Choroid plexus epithelial cell (primary cell): Measurements from ENCODE around the gene FBXO36.
"Not testable (repeated sequence)": the region's sequence is repeated elsewhere in the genome, so short reads cannot be mapped to it uniquely, and the experiment has no call there.

Source experiments
- DNase-seq: peaks from one replicate; pipeline ENCODE4 v3.0.0-alpha.2; 2010; ENCODE audit warnings: low read depth
- H3K4me3 ChIP-seq: 2 replicates; pipeline ENCODE4 v1.5.1; 2011; ENCODE audit warnings: low read depth, mild to moderate bottlenecking, control low read depth, low read length, moderate library complexity
- CTCF ChIP-seq: conservative IDR thresholded peaks from 2 replicates; pipeline ENCODE4 v1.5.1; 2011; ENCODE audit warnings: low read depth, mild to moderate bottlenecking, control low read depth, inconsistent platforms, low read length, moderate library complexity

Gene FBXO36

GRCh38 chr2:229910832-229911412, 11.4 kb upstream of the FBXO36 start:
- peak; percentile 55 for TF ChIP-seq CTCF
- no peak overlapping the region for H3K4me3 ChIP-seq
- DNase-seq = peak; percentile 47

- DNase-seq = peak; percentile 15
- H3K4me3 ChIP-seq = no peak overlapping the region
- TF ChIP-seq CTCF = no peak
Observed at GRCh38 chr2:229914171-229914570, 8.1 kb upstream of the FBXO36 start.

GRCh38 chr2:229917793-229918192, 4.5 kb upstream of the FBXO36 start:
- DNase-seq = no peak
- no peak for TF ChIP-seq CTCF
- no peak overlapping the region for H3K4me3 ChIP-seq

GRCh38 chr2:229920011-229920641, 2.2 kb upstream of the FBXO36 start:
- peak; percentile 41 for DNase-seq
- peak overlapping the region; percentile 96 for H3K4me3 ChIP-seq
- no peak for TF ChIP-seq CTCF

GRCh38 chr2:229921101-229921891, 1.0 kb upstream of the FBXO36 start:
- no peak for TF ChIP-seq CTCF
- peak overlapping the region; percentile 96 for H3K4me3 ChIP-seq
- peak; percentile 33 for DNase-seq

- peak within 1 kb of the TSS; percentile 96 for H3K4me3 ChIP-seq
- TF ChIP-seq CTCF = no peak
- peak; percentile 99 for DNase-seq
Observed at GRCh38 chr2:229921892-229922448, 333 bp upstream of the FBXO36 start, which contains the start of gene TRIP12. Gene TRIP12, minus strand, starts transcription at chr2:229922009. Its CDS starts 41,930 bp downstream, at chr2:229880079.

GRCh38 chr2:229924541-229924940, 2.2 kb downstream of the FBXO36 start:
- H3K4me3 ChIP-seq, DNase-seq: not testable (repeated sequence)
